HepG2 (cell line): ENCODE data around the gene NOL12. TPM values are rescaled to one million over a fixed set of nuclear protein-coding genes. Genes with fewer than 3 reads are reported as not detected.

Source experiments
- ATF6 ChIP-seq: sonication (generic); formaldehyde crosslinking; conservative IDR thresholded peaks from 2 replicates; pipeline ENCODE4 v1.4.0; 2020; ENCODE audit warnings: missing genetic modification reagents
- GTF2F1 ChIP-seq: fragments of 150-350 bp; IDR thresholded peaks from 2 replicates; pipeline ENCODE4 v1.6.1; 2014; ENCODE audit warnings: low read length
- HIC2 ChIP-seq: sonication (generic); formaldehyde crosslinking; IDR thresholded peaks from 2 replicates; pipeline ENCODE4 v1.9.0; 2022; ENCODE audit warnings: low read depth, missing genetic modification reagents
- HNF1B ChIP-seq: sonication (generic); formaldehyde crosslinking; IDR thresholded peaks from 2 replicates; pipeline ENCODE4 v1.5.1; 2020; ENCODE audit warnings: mild to moderate bottlenecking, moderate library complexity, missing genetic modification reagents
- MTA3 ChIP-seq: sonication (generic); formaldehyde crosslinking; IDR thresholded peaks from 2 replicates; pipeline ENCODE4 v1.4.0; 2020; ENCODE audit warnings: missing genetic modification reagents
- PREB ChIP-seq: sonication (generic); formaldehyde crosslinking; IDR thresholded peaks from 2 replicates; pipeline ENCODE4 v1.4.0; 2020; ENCODE audit warnings: missing genetic modification reagents
- PRPF4 ChIP-seq: fragments of 200-400 bp; formaldehyde crosslinking; IDR thresholded peaks from 2 replicates; pipeline ENCODE4 v1.6.1; 2016; ENCODE audit warnings: low read length, low read depth; ENCODE audit not compliant: poor library complexity, severe bottlenecking
- PTBP1 ChIP-seq: fragments of 200-400 bp; formaldehyde crosslinking; IDR thresholded peaks from 2 replicates; pipeline ENCODE4 v1.6.1; 2018; ENCODE audit warnings: low read length, low read depth; ENCODE audit not compliant: poor library complexity, severe bottlenecking
- TSC22D2 ChIP-seq: sonication (generic); formaldehyde crosslinking; IDR thresholded peaks from 2 replicates; pipeline ENCODE4 v1.5.1; 2020; ENCODE audit warnings: missing genetic modification reagents, mild to moderate bottlenecking, borderline replicate concordance
- XRCC5 ChIP-seq: fragments of 200-400 bp; formaldehyde crosslinking; optimal IDR thresholded peaks from 2 replicates; pipeline ENCODE3; 2017; ENCODE audit warnings: mild to moderate bottlenecking, low read length
- ZFP1 ChIP-seq: IDR thresholded peaks from 2 replicates; pipeline ENCODE4 v1.6.1; 2016
- ZFP41 ChIP-seq: sonication (generic); formaldehyde crosslinking; IDR thresholded peaks from 2 replicates; pipeline ENCODE4 v1.4.0; 2020; ENCODE audit warnings: mild to moderate bottlenecking, missing genetic modification reagents, borderline replicate concordance
- ZKSCAN5 ChIP-seq: sonication (generic); formaldehyde crosslinking; IDR thresholded peaks from 2 replicates; pipeline ENCODE4 v1.5.1; 2020; ENCODE audit warnings: mild to moderate bottlenecking, missing genetic modification reagents
- ZNF343 ChIP-seq: sonication (generic); formaldehyde crosslinking; IDR thresholded peaks from 2 replicates; pipeline ENCODE4 v1.4.0; 2020; ENCODE audit warnings: mild to moderate bottlenecking, missing genetic modification reagents
- ZNF709 ChIP-seq: sonication (generic); formaldehyde crosslinking; IDR thresholded peaks from 2 replicates; pipeline ENCODE4 v1.5.0; 2020; ENCODE audit warnings: mild to moderate bottlenecking, missing genetic modification reagents
- ZNF710 ChIP-seq: sonication (generic); formaldehyde crosslinking; IDR thresholded peaks from 2 replicates; pipeline ENCODE4 v1.5.0; 2020; ENCODE audit warnings: mild to moderate bottlenecking, missing genetic modification reagents, borderline replicate concordance
- ZNF781 ChIP-seq: sonication (generic); formaldehyde crosslinking; IDR thresholded peaks from 2 replicates; pipeline ENCODE4 v1.5.1; 2020; ENCODE audit warnings: borderline replicate concordance, mild to moderate bottlenecking, missing genetic modification reagents; ENCODE audit errors: not compliant biosample characterization
- ZNF792 ChIP-seq: IDR thresholded peaks from 2 replicates; pipeline ENCODE4 v1.6.1; 2016
- ZNF816 ChIP-seq: sonication (generic); formaldehyde crosslinking; IDR thresholded peaks from 2 replicates; pipeline ENCODE4 v1.8.0; 2022; ENCODE audit warnings: missing genetic modification reagents, mild to moderate bottlenecking, borderline replicate concordance
- ZNF839 ChIP-seq: sonication (generic); formaldehyde crosslinking; IDR thresholded peaks from 2 replicates; pipeline ENCODE4 v1.4.0; 2020; ENCODE audit warnings: missing genetic modification reagents, mild to moderate bottlenecking, borderline replicate concordance
- ZNF879 ChIP-seq: sonication (generic); formaldehyde crosslinking; IDR thresholded peaks from 2 replicates; pipeline ENCODE4 v1.8.1; 2023; ENCODE audit warnings: missing genetic modification reagents
- polyA plus RNA-seq, 8 experiments: library from polyadenylated mRNA; depleted of rRNA in 3 of 8; stranded (reverse) in 7 of 8; unstranded in 1 of 8; fragments of >200 nt; fragmentation: Illumina TruSeq in 4 of 8; extraction: Trizol in 4 of 8; gene quantifications; 2 replicates each; pipeline versions ENCODE4 v1.2.1 to v1.2.3, GENCODE V29; 2011 to 2016; ENCODE audit warnings: low read depth in 4 of 8, missing spikeins in 1 of 8, mixed read lengths in 1 of 8; ENCODE audit not compliant: insufficient read depth in 1 of 8
- total RNA-seq, 5 experiments: library from RNA; depleted of rRNA; stranded (reverse); fragments of >200 nt; fragmentation: Illumina TruSeq; extraction: Trizol; gene quantifications; 2 replicates each; pipeline ENCODE4 v1.2.3, GENCODE V29; 2016; ENCODE audit warnings: low read depth in 1 of 5

NOL12 gene
- total and polyA plus RNA-seq, 2 of the 13 experiments (the other 11 are each of a cell fraction or from before 2014, with no cell fraction given): 14.3 to 31.4 TPM

- TF ChIP-seq ZNF710 (no peak), PREB (CRISPR knock-in tag) (no peak), ZNF879 (no peak), ZNF839 (CRISPR knock-in tag) (no peak), ZNF816 (no peak), HNF1B (CRISPR knock-in tag) (peak; percentile 60), XRCC5 (peak; percentile 49), HIC2 (CRISPR knock-in tag) (no peak), ZKSCAN5 (CRISPR knock-in tag) (no peak), ZNF792 (CRISPR knock-in tag) (no peak), PTBP1 (no peak), GTF2F1 (no peak), PRPF4 (no peak), ZFP41 (no peak), MTA3 (CRISPR knock-in tag) (no peak), TSC22D2 (no peak), ZNF781 (no peak), ZNF343 (CRISPR knock-in tag) (no peak), ZNF709 (CRISPR knock-in tag) (no peak), ATF6 (no peak), ZFP1 (CRISPR knock-in tag) (no peak)
Measured at GRCh38 chr22:37674951-37675929, 10.9 kb upstream of the NOL12 start, which contains the start of gene LGALS1 (continued).
